Activated gamma-delta T cell treated with Interleukin-2 at 50 U/mL for 16 hours (primary cell): ENCODE measurements around the gene DTNA.

Experiments
- DNase-seq: peaks from one replicate; pipeline ENCODE4 v3.0.0-alpha.2; 2020

Gene DTNA

GRCh38 chr18:34809451-34810072, 99.5 kb downstream of the DTNA start:
- DNase-seq, result no peak

DNA sequence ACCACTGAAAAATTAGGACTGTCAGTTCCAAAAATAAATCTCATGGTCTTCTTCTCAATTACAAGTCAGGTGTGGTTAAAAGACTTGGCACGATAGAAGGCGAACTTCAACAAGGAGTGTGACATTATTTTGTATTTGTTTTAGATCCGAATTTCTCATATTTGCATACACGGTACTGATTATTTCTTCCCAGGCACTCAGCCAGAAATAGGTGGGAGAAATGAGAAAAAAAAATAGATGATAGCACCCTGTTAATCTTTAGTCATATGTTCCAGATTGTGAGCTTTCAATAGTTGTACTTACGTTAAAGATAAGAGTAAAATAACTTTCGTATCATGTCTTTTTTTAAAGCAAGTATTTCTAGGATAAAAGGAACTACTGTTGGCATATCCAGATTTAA, 106.1 kb downstream of the DTNA start:
- DNase-seq, result no peak

DNA sequence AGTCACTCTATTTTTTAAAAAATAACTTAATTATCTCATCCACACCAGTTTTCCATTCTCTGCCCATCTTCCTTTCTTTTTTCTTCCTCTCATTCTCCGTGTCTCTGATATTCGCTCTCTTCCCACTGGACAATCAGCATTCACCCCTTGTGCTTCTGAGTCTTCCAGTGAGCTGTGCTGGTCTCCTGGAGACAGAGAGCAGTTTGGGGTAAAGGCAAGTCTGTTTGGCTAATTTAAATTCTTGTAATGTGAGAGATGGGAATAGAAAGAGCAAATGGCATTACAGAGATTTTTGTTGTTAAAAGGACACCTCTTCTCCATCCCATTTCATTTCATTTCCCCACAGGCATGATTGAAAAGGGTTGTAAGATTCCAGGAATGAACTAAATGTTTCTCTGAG, 107.5 kb downstream of the DTNA start:
- DNase-seq, result no peak

- no peak for DNase-seq
These were observed 108.0 kb downstream of the DTNA start for GRCh38 chr18:34818064-34818463.

GRCh38 chr18:34820360-34821065, 110.4 kb downstream of the DTNA start:
- DNase-seq, result no peak

- no peak for DNase-seq
These were observed 111.6 kb downstream of the DTNA start for GRCh38 chr18:34821669-34822210.

DNA sequence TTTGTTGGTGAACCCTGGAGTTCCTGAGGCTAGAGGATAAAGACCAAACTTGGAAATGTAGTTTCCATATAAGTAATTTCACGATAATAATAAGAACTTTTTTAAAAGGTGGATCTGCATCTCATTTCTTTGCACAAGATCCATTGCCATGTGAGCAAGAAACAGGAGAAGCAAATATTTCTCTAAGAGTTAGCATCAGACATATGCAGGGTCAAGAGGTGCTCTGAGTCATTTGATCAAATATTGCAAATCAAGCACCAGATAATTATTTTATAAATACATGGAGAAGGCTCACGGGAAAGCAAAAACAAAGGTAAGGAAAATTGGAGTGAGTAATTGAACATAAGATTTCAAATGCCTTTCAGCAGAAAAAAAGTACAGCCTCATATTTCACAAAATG, 118.0 kb downstream of the DTNA start:
- no peak for DNase-seq

DNA sequence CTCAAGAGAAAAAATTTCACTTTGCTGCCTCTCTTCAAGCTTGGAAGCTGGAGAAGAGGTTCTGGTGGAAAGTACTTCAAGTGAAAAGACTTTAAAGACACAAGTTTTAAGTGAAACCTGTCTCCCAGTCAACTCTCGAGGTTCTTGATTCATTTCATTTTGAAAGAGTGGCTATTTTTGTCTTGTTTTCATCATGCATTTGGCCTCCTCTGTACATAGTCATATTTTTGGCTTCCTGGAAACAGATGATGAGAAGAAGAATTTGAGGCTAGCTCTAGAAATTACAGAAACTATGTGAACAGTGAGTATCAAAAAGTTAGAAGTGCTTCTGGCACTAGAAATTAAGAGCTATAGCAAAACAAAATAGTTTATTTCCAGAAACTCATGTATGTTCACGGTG, 124.8 kb downstream of the DTNA start:
- no peak for DNase-seq

DNA sequence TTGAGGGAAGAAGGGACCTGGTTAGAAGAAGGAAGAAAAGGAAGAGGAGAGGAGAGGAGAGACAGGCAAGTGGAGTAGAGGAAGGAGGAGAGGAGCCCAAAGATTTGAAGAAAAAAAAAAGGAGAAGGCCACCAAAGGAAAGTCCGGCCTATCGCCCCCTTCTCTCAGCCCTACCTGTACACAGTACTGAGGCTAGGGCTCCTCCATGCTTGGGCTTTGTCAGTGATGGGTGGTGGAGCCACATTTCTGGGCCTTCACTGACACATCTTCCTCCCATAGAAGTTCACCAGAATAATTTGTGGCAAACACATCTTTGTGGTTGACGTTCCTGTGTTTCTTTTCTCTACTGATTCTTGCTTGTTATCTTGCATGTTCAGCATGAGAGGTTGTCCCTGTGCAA, 125.4 kb downstream of the DTNA start:
- no peak for DNase-seq

DNA sequence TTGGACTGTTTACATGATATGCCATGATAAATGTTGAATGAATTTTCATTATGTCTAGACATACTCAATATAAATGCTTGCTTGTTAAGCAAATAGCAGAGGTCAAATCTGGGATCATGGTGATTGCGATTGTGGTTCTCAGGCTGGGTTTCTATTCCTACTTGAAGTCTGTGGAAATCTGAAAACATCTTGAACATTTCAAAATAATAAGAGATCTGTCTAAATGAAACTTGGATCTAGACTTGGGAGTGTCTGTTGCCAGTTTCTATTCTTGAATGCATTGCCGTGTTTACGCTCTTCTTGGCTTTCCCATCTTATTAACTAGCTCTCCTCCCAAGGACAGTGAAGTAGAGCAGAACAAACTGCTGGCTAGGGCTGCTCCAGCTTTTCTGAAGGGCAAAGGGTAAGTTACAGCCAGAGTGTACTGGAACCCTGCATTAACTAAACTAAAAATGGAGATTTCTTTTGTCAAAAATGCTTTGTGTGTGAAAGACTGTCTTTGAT, 127.7 kb downstream of the DTNA start:
- DNase-seq, result no peak

GRCh38 chr18:34838669-34839068, 128.6 kb downstream of the DTNA start:
- no peak for DNase-seq

GRCh38 chr18:34840256-34840826, 130.2 kb downstream of the DTNA start:
- no peak for DNase-seq

- DNase-seq, result no peak
These were observed 131.8 kb downstream of the DTNA start for GRCh38 chr18:34841891-34842290.

GRCh38 chr18:34844072-34844471, 134.0 kb downstream of the DTNA start:
- no peak for DNase-seq

DNA sequence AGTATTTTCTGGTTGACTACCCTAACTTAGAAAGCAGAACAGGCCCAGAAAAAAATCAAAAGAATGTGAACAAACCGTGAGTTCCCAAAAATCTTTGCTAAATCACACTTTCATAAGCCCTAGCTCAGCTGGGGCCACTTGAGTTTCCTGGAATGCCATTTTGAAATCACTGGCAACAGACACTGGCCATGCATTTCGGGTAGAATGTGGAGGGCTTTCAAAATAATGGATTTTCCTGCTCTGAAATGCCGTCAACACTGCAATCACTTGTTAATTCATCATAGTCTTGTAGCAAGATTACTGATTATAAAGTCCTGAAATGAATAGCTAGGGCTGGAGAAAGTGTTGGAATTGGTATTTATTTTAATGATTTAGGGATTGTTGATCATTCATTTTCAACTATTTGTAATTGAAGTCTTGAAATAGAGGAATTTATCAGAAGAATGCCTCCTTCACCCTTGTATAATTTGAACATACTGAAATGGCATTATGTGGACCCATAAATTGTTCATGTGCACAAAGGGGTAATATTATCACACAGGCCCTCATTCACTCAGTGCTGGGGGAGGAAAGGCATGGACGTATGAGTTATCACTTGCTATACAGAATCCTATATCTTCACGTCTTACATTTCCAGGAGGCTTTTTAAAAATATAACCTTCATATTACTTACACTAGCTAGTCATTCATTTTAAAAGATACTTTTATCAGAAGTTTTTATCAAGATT, 134.8 kb downstream of the DTNA start:
- DNase-seq, result no peak

GRCh38 chr18:34847408-34847807, 137.3 kb downstream of the DTNA start:
- DNase-seq, result no peak

- no peak for DNase-seq
These were observed 138.1 kb downstream of the DTNA start for GRCh38 chr18:34848156-34848555.

DNA sequence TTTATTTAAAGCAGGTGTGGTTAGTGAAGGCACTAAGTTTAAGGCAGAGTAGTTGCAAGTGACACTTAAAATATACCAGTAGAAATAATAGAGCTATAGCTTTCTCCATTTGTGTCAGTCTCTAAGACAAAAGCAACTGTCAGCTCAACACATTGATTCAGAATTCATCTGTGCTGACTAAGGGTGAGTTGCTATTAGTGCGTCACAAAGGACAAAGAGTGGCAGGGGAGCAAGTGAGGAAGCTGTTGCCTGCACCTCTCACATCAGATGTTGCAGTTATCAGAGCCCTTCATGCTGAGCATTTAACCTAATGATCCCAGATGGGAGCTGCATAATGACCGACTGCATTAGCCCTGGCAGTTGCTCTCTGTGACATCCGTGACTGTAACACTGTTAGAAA, 138.6 kb downstream of the DTNA start:
- no peak for DNase-seq

- no peak for DNase-seq
These were observed 147.2 kb downstream of the DTNA start for GRCh38 chr18:34857320-34857719.

- no peak for DNase-seq
These were observed 148.1 kb downstream of the DTNA start for GRCh38 chr18:34858188-34858587.

- DNase-seq, result no peak
These were observed 149.4 kb downstream of the DTNA start for GRCh38 chr18:34859496-34859895.

DNA sequence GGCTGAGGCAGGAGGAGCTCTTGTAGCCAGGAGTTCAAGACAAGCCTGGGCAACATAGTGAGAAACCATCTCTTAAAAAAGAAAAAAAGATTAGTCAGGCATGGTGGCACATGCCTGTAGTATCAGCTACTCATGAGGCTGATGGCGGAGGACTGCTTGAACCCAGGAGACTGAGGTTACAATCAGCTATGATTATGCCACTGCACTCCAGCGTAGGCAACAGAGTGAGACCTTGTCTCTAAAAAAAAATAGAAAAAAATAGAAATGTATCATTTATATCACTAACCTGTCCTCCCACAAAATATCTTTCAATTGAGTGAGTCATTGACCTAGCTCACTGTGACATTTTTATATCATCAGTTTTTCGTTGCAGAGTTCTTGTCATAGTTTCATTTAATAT, 152.5 kb downstream of the DTNA start:
- no peak for DNase-seq

DNA sequence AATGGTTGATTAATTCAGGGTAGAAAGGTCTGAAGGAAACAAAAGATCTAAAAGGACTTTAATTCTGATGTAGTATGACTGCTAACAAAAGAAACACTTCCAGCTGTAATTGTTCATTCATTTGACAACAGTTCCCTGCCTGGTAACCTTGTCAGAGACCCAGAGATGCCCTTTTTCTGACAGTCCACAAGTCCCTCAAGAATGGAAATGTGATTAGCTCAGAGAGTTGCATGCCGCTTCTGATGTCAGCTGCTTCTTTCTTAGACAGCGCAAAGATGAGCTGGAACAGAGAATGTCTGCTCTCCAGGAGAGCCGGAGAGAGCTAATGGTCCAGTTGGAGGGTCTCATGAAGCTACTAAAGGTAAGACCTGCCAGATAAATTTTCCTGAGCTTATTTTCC, 153.6 kb downstream of the DTNA start:
- no peak for DNase-seq
